HEK293 (cell line): ENCODE data around the gene PET100.

Experiments used
- GLI2 ChIP-seq: fragments of 450-650 bp; formaldehyde crosslinking; IDR thresholded peaks from 2 replicates; pipeline ENCODE4; 2017; ENCODE audit warnings: missing biosample characterization, missing genetic modification characterization, low read depth, borderline replicate concordance
- MYNN ChIP-seq: fragments of 450-650 bp; formaldehyde crosslinking; IDR thresholded peaks from 2 replicates; pipeline ENCODE4 v1.5.1; 2016; ENCODE audit warnings: missing biosample characterization, missing genetic modification characterization, borderline replicate concordance
- MZF1 ChIP-seq: fragments of 450-650 bp; formaldehyde crosslinking; IDR thresholded peaks from 2 replicates; pipeline ENCODE4 v1.5.1; 2017; ENCODE audit warnings: missing biosample characterization, missing genetic modification characterization, borderline replicate concordance
- SP7 ChIP-seq: fragments of 450-650 bp; formaldehyde crosslinking; IDR thresholded peaks from 2 replicates; pipeline ENCODE4 v1.5.1; 2016; ENCODE audit warnings: missing biosample characterization, missing genetic modification characterization
- TCF7L2 ChIP-seq: IDR thresholded peaks from 2 replicates; pipeline ENCODE4 v1.6.1; 2011; ENCODE audit warnings: low read depth, mild to moderate bottlenecking, inconsistent platforms, low read length, moderate library complexity, borderline replicate concordance
- TSHZ1 ChIP-seq: fragments of 450-650 bp; formaldehyde crosslinking; IDR thresholded peaks from 2 replicates; pipeline ENCODE4 v1.5.1; 2016; ENCODE audit warnings: missing biosample characterization, missing genetic modification characterization, borderline replicate concordance
- ZBTB20 ChIP-seq: fragments of 450-650 bp; formaldehyde crosslinking; IDR thresholded peaks from 2 replicates; pipeline ENCODE4 v1.5.1; 2016; ENCODE audit warnings: missing biosample characterization, missing genetic modification characterization
- ZBTB49 ChIP-seq: fragments of 450-650 bp; formaldehyde crosslinking; IDR thresholded peaks from 2 replicates; pipeline ENCODE4 v1.5.1; 2016; ENCODE audit warnings: missing biosample characterization, missing genetic modification characterization, low read depth
- ZNF155 ChIP-seq: fragments of 450-650 bp; formaldehyde crosslinking; IDR thresholded peaks from 2 replicates; pipeline ENCODE4 v1.5.1; 2016; ENCODE audit warnings: missing biosample characterization, missing genetic modification characterization
- ZNF2 ChIP-seq: fragments of 450-650 bp; formaldehyde crosslinking; IDR thresholded peaks from 2 replicates; pipeline ENCODE4 v1.5.1; 2016; ENCODE audit warnings: missing biosample characterization, missing genetic modification characterization
- ZNF266 ChIP-seq: fragments of 450-650 bp; formaldehyde crosslinking; IDR thresholded peaks from 2 replicates; pipeline ENCODE4 v1.5.1; 2016; ENCODE audit warnings: missing biosample characterization, missing genetic modification characterization, low read depth
- ZNF280C ChIP-seq: fragments of 450-650 bp; formaldehyde crosslinking; IDR thresholded peaks from 2 replicates; pipeline ENCODE4 v1.5.1; 2016; ENCODE audit warnings: missing biosample characterization, missing genetic modification characterization
- ZNF324 ChIP-seq: fragments of 450-650 bp; formaldehyde crosslinking; IDR thresholded peaks from 2 replicates; pipeline ENCODE4 v1.5.1; 2016; ENCODE audit warnings: missing biosample characterization, missing genetic modification characterization
- ZNF391 ChIP-seq: fragments of 450-650 bp; formaldehyde crosslinking; IDR thresholded peaks from 2 replicates; pipeline ENCODE4 v1.5.1; 2016; ENCODE audit warnings: low read depth, missing biosample characterization, missing genetic modification characterization, borderline replicate concordance
- ZNF398 ChIP-seq: fragments of 450-650 bp; formaldehyde crosslinking; IDR thresholded peaks from 2 replicates; pipeline ENCODE4 v1.5.1; 2017; ENCODE audit warnings: missing biosample characterization, missing genetic modification characterization
- ZNF549 ChIP-seq: fragments of 450-650 bp; IDR thresholded peaks from 2 replicates; pipeline ENCODE4 v1.5.1; 2018; ENCODE audit warnings: missing biosample characterization, missing genetic modification characterization, mild to moderate bottlenecking, inconsistent platforms, moderate library complexity
- ZNF626 ChIP-seq: fragments of 450-650 bp; sonication (Bioruptor Pico); formaldehyde crosslinking; IDR thresholded peaks from 2 replicates; pipeline ENCODE4 v1.5.1; 2018; ENCODE audit warnings: missing biosample characterization, missing genetic modification characterization, inconsistent platforms
- ZNF660 ChIP-seq: fragments of 450-650 bp; IDR thresholded peaks from 2 replicates; pipeline ENCODE4 v1.5.1; 2018; ENCODE audit warnings: missing biosample characterization, mild to moderate bottlenecking, missing genetic modification characterization
- ZNF704 ChIP-seq: fragments of 450-650 bp; formaldehyde crosslinking; IDR thresholded peaks from 2 replicates; pipeline ENCODE4 v1.5.1; 2016; ENCODE audit warnings: missing biosample characterization, missing genetic modification characterization
- ZNF785 ChIP-seq: fragments of 450-650 bp; formaldehyde crosslinking; IDR thresholded peaks from 2 replicates; pipeline ENCODE4 v1.5.1; 2016; ENCODE audit warnings: missing biosample characterization, missing genetic modification characterization
- ZSCAN5A ChIP-seq: fragments of 450-650 bp; formaldehyde crosslinking; IDR thresholded peaks from 2 replicates; pipeline ENCODE4 v1.5.1; 2016; ENCODE audit warnings: missing biosample characterization, missing genetic modification characterization
- TF ChIP-seq, protein P1 (sequence below): fragments of 450-650 bp; formaldehyde crosslinking; IDR thresholded peaks from 2 replicates; pipeline ENCODE4 v1.5.1; 2016; ENCODE audit warnings: missing biosample characterization, missing genetic modification characterization
- TF ChIP-seq, protein P2 (sequence below): fragments of 450-650 bp; formaldehyde crosslinking; IDR thresholded peaks from 2 replicates; pipeline ENCODE4 v1.5.1; 2017; ENCODE audit warnings: missing biosample characterization, mild to moderate bottlenecking, missing genetic modification characterization, moderate library complexity

Gene PET100

DNA sequence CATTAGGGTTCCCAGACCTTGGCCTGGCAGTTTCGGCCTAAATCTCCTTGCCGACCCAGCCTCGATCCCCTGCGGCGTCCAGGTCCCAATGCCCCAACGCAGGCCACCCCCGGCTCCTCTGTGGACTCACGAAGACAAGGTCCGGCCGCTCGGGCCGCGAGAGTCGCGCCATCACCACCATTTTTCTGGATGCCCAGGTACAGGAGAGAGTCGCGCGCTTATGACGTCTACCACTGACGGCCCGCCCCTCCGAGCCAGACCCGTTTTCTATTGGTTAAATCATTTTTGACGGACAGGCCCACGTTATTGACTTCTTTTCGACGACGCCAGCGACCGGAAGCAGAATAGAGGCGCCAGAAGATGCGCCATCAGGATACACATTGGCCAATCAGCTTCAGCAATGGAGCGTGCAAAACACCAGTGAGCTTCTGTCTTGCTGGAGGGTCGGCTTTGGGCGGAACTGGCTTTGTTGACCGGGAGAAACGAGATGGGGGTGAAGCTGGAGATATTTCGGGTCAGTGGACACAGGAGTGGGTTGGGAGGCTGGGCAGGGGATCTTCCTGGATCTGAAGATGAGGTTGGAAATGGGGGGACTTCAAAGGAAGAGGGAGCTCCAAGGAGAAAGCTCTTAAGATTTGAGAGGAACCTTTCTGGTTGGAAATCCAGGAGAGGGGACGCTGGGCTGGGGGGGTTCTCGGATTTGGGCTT lies at the start of gene PET100, which contains the start of gene XAB2 (continued):
- TF ChIP-seq MZF1 (tag by site-specific recombination) (no peak), ZNF785 (tag by site-specific recombination) (no peak), MYNN (tag by site-specific recombination) (no peak), ZNF549 (tag by site-specific recombination) (no peak), SP7 (tag by site-specific recombination) (peak; percentile 60; the same call in 1 of the 2 replicates), ZNF2 (tag by site-specific recombination) (peak; percentile 72), ZNF398 (tag by site-specific recombination) (no peak), GLI2 (tag by site-specific recombination) (no peak), ZNF391 (tag by site-specific recombination) (0 out of 2 replicates have a peak, but pooled peaks have one; percentile 32), ZNF660 (peak; percentile 45; the same call in 1 of the 2 replicates), TSHZ1 (tag by site-specific recombination) (peak; percentile 19; the same call in 1 of the 2 replicates), ZBTB20 (no peak), ZNF280C (tag by site-specific recombination) (no peak), ZNF704 (tag by site-specific recombination) (no peak), TCF7L2 (no peak), ZNF266 (tag by site-specific recombination) (no peak), ZBTB49 (no peak), ZNF155 (no peak), ZNF626 (no peak), ZSCAN5A (tag by site-specific recombination) (no peak), ZNF324 (tag by site-specific recombination) (no peak)
- TF ChIP-seq, protein P1, sequence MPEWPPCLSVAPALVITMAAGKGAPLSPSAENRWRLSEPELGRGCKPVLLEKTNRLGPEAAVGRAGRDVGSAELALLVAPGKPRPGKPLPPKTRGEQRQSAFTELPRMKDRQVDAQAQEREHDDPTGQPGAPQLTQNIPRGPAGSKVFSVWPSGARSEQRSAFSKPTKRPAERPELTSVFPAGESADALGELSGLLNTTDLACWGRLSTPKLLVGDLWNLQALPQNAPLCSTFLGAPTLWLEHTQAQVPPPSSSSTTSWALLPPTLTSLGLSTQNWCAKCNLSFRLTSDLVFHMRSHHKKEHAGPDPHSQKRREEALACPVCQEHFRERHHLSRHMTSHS (tag by site-specific recombination), result no peak
- TF ChIP-seq, protein P2, sequence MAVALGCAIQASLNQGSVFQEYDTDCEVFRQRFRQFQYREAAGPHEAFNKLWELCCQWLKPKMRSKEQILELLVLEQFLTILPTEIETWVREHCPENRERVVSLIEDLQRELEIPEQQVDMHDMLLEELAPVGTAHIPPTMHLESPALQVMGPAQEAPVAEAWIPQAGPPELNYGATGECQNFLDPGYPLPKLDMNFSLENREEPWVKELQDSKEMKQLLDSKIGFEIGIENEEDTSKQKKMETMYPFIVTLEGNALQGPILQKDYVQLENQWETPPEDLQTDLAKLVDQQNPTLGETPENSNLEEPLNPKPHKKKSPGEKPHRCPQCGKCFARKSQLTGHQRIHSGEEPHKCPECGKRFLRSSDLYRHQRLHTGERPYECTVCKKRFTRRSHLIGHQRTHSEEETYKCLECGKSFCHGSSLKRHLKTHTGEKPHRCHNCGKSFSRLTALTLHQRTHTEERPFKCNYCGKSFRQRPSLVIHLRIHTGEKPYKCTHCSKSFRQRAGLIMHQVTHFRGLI (tag by site-specific recombination), result no peak
